ENCODE results near the gene MARCO.

MARCO gene

GRCh38 chr2:118922254-118922653 is 19.7 kb upstream of the MARCO start:
- Histone ChIP-seq H3K27me3 (ENCODE audit: insufficient read depth, low read depth) (no peaks in the 10 kb centered on the region), H3K36me3 (ENCODE audit: insufficient read depth) (no peaks in the 10 kb centered on the region), H2AFZ (ENCODE audit: low read depth) (no peak overlapping the region), H3K4me1 (ENCODE audit: low read depth, poor library complexity, severe bottlenecking) (no peaks in the 10 kb centered on the region), H4K20me1 (ENCODE audit: insufficient read depth) (no peaks in the 10 kb centered on the region), H3K4me2 (no peak overlapping the region), H3K79me2 (ENCODE audit: insufficient read depth, low read depth) (no peaks in the 10 kb centered on the region), H3K27ac (no peak overlapping the region), H3K9ac (no peak overlapping the region), H3K4me3 (IDR thresholded peaks at IDR 0.05; ENCODE audit: insufficient read depth, low read depth, low read length) (no peak overlapping the region)
- no peak for TF ChIP-seq CTCF (conservative IDR thresholded peaks at IDR 0.05; ENCODE audit: low read depth, low read length)

- H2AFZ ChIP-seq (ENCODE audit: low read depth), result no peak overlapping the region
- no peaks in the 10 kb centered on the region for H3K79me2 ChIP-seq (ENCODE audit: insufficient read depth, low read depth)
- H3K4me3 ChIP-seq (IDR thresholded peaks at IDR 0.05; ENCODE audit: insufficient read depth, low read depth, low read length), result no peak overlapping the region
- TF ChIP-seq CTCF (conservative IDR thresholded peaks at IDR 0.05; ENCODE audit: low read depth, low read length), result no peak
- H4K20me1 ChIP-seq (ENCODE audit: insufficient read depth), result no peaks in the 10 kb centered on the region
- no peak overlapping the region for H3K9ac ChIP-seq
- no peaks in the 10 kb centered on the region for H3K27me3 ChIP-seq (ENCODE audit: insufficient read depth, low read depth)
- H3K27ac ChIP-seq, result no peak overlapping the region
- no peaks in the 10 kb centered on the region for H3K36me3 ChIP-seq (ENCODE audit: insufficient read depth)
- H3K4me1 ChIP-seq (ENCODE audit: low read depth, poor library complexity, severe bottlenecking), result no peaks in the 10 kb centered on the region
- no peak overlapping the region for H3K4me2 ChIP-seq
Observed at GRCh38 chr2:118923371-118923770, 18.6 kb upstream of the MARCO start.

GRCh38 chr2:118925476-118925875 is 16.5 kb upstream of the MARCO start:
- no peak overlapping the region for H3K27ac ChIP-seq
- H3K79me2 ChIP-seq (ENCODE audit: insufficient read depth, low read depth), result no peaks in the 10 kb centered on the region
- H4K20me1 ChIP-seq (ENCODE audit: insufficient read depth), result no peaks in the 10 kb centered on the region
- H3K4me2 ChIP-seq, result no peak overlapping the region
- no peaks in the 10 kb centered on the region for H3K36me3 ChIP-seq (ENCODE audit: insufficient read depth)
- no peak overlapping the region for H3K4me3 ChIP-seq (IDR thresholded peaks at IDR 0.05; ENCODE audit: insufficient read depth, low read depth, low read length)
- no peaks in the 10 kb centered on the region for H3K27me3 ChIP-seq (ENCODE audit: insufficient read depth, low read depth)
- H2AFZ ChIP-seq (ENCODE audit: low read depth), result no peak overlapping the region
- no peak overlapping the region for H3K9ac ChIP-seq
- TF ChIP-seq CTCF (conservative IDR thresholded peaks at IDR 0.05; ENCODE audit: low read depth, low read length), result no peak
- no peaks in the 10 kb centered on the region for H3K4me1 ChIP-seq (ENCODE audit: low read depth, poor library complexity, severe bottlenecking)

- Histone ChIP-seq H3K79me2 (ENCODE audit: insufficient read depth, low read depth) (no peaks in the 10 kb centered on the region), H3K4me1 (ENCODE audit: low read depth, poor library complexity, severe bottlenecking) (no peaks in the 10 kb centered on the region), H3K4me3 (IDR thresholded peaks at IDR 0.05; ENCODE audit: insufficient read depth, low read depth, low read length) (no peak overlapping the region), H4K20me1 (ENCODE audit: insufficient read depth) (no peaks in the 10 kb centered on the region), H3K9ac (no peak overlapping the region), H3K27ac (no peak overlapping the region), H3K36me3 (ENCODE audit: insufficient read depth) (no peaks in the 10 kb centered on the region), H2AFZ (ENCODE audit: low read depth) (no peak overlapping the region), H3K4me2 (no peak overlapping the region), H3K27me3 (ENCODE audit: insufficient read depth, low read depth) (no peaks in the 10 kb centered on the region)
- no peak for TF ChIP-seq CTCF (conservative IDR thresholded peaks at IDR 0.05; ENCODE audit: low read depth, low read length)
Observed at GRCh38 chr2:118925981-118926380, 16.0 kb upstream of the MARCO start.

- H3K79me2 ChIP-seq (ENCODE audit: insufficient read depth, low read depth), result no peaks in the 10 kb centered on the region
- no peak overlapping the region for H3K4me3 ChIP-seq (IDR thresholded peaks at IDR 0.05; ENCODE audit: insufficient read depth, low read depth, low read length)
- H3K9ac ChIP-seq, result no peak overlapping the region
- H3K27me3 ChIP-seq (ENCODE audit: insufficient read depth, low read depth), result no peaks in the 10 kb centered on the region
- H3K4me2 ChIP-seq, result no peak overlapping the region
- H2AFZ ChIP-seq (ENCODE audit: low read depth), result no peak overlapping the region
- H3K27ac ChIP-seq, result no peak overlapping the region
- H3K4me1 ChIP-seq (ENCODE audit: low read depth, poor library complexity, severe bottlenecking), result no peaks in the 10 kb centered on the region
- H3K36me3 ChIP-seq (ENCODE audit: insufficient read depth), result no peaks in the 10 kb centered on the region
- no peak for TF ChIP-seq CTCF (conservative IDR thresholded peaks at IDR 0.05; ENCODE audit: low read depth, low read length)
- H4K20me1 ChIP-seq (ENCODE audit: insufficient read depth), result no peaks in the 10 kb centered on the region
Observed at GRCh38 chr2:118929059-118929458, 12.9 kb upstream of the MARCO start.

All from KMS-11 (cell line).